22Rv1 (cell line): ENCODE results near the gene DNAL4.

Experiments used
- ZFX ChIP-seq: fragments of 450-650 bp; IDR thresholded peaks from 2 replicates; pipeline ENCODE4 v1.6.1; 2017; ENCODE audit warnings: antibody characterized with exemption, borderline replicate concordance
- TF ChIP-seq, protein P1 (sequence below): fragments of 450-650 bp; IDR thresholded peaks from 2 replicates; pipeline ENCODE4 v1.5.1; 2017; ENCODE audit warnings: mild to moderate bottlenecking

- TF ChIP-seq, protein P1, sequence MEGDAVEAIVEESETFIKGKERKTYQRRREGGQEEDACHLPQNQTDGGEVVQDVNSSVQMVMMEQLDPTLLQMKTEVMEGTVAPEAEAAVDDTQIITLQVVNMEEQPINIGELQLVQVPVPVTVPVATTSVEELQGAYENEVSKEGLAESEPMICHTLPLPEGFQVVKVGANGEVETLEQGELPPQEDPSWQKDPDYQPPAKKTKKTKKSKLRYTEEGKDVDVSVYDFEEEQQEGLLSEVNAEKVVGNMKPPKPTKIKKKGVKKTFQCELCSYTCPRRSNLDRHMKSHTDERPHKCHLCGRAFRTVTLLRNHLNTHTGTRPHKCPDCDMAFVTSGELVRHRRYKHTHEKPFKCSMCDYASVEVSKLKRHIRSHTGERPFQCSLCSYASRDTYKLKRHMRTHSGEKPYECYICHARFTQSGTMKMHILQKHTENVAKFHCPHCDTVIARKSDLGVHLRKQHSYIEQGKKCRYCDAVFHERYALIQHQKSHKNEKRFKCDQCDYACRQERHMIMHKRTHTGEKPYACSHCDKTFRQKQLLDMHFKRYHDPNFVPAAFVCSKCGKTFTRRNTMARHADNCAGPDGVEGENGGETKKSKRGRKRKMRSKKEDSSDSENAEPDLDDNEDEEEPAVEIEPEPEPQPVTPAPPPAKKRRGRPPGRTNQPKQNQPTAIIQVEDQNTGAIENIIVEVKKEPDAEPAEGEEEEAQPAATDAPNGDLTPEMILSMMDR, result no peak
- no peak for TF ChIP-seq ZFX
Observed at GRCh38 chr22:38775656-38776055, 18.3 kb downstream of the DNAL4 start.
